ENCODE data around the gene TTLL5. TPM values are rescaled to one million over a fixed set of nuclear protein-coding genes. Genes with fewer than 3 reads are reported as not detected.

The TTLL5 gene
- total RNA-seq, 4 donors from 2014 or later, result 14.2 to 27.1 (median 21.2) TPM

DNA sequence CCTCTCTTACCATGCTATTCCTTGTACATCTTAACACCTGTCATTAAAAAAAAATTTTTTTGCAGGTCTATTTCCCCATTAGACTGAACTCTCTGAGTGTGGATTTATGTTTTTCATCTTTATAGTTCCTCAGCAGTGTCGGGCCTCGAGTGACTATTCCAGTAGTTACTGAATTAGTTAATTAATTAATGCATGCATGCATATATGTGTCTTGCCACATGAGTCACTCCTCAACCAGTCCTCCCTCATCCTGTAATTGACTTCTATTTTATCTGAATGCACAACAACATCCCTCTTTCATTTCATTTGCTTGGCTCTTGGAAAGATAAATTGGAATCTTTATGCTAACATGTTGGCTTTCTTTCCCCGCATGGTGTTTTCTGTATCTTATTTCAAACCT, 36.0 kb upstream of the TTLL5 start:
- WGBS, 2 donors, result 78 to 87% methylated on average over 3 of the region's 3 CpGs
- H3K9me3 ChIP-seq, result no peaks in the 10 kb centered on the region
- intact Hi-C loops (cut with DNase I), result no loop called here
- no peak overlapping the region for H3K4me3 ChIP-seq
- no peak for DNase-seq
- TF ChIP-seq, protein P1, sequence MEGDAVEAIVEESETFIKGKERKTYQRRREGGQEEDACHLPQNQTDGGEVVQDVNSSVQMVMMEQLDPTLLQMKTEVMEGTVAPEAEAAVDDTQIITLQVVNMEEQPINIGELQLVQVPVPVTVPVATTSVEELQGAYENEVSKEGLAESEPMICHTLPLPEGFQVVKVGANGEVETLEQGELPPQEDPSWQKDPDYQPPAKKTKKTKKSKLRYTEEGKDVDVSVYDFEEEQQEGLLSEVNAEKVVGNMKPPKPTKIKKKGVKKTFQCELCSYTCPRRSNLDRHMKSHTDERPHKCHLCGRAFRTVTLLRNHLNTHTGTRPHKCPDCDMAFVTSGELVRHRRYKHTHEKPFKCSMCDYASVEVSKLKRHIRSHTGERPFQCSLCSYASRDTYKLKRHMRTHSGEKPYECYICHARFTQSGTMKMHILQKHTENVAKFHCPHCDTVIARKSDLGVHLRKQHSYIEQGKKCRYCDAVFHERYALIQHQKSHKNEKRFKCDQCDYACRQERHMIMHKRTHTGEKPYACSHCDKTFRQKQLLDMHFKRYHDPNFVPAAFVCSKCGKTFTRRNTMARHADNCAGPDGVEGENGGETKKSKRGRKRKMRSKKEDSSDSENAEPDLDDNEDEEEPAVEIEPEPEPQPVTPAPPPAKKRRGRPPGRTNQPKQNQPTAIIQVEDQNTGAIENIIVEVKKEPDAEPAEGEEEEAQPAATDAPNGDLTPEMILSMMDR (IDR thresholded peaks at IDR 0.05), result no peak
- no peaks in the 10 kb centered on the region for H3K27me3 ChIP-seq
- H3K36me3 ChIP-seq, result no peaks in the 10 kb centered on the region
- H3K27ac ChIP-seq, result no peak overlapping the region
- H3K4me1 ChIP-seq, result peaks cover 0 to 5% (median 0%) of the 10 kb centered on the region in 3 donors

DNA sequence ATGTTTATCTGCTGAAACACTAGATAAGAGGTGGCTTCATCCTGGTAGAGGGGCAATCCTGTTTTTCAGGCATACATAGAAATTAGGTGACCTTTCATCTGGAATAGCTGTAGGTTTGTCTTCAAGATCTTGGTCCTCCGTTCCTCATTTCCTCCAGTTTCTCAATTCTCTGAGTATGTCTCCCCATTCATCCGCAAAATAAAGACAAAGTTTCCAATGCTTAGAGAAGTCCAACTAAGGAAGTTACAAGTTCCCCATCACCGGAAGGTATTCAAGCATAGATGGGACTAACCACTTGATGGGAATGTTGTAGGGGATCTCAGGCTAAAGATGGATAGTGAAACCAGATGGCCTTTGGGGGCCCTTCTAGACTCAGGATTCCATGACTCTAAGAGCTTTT, 34.6 kb upstream of the TTLL5 start:
- DNase-seq, result no peak
- H3K27ac ChIP-seq, result no peak overlapping the region
- peaks cover 0 to 2% (median 0%) of the 10 kb centered on the region in 3 donors for H3K4me1 ChIP-seq
- TF ChIP-seq, protein P1 (IDR thresholded peaks at IDR 0.05), result no peak
- TF ChIP-seq POLR2A (IDR thresholded peaks at IDR 0.05), result no peak
- no peaks in the 10 kb centered on the region for H3K9me3 ChIP-seq
- intact Hi-C loops (cut with DNase I), result no loop called here
- 86 to 88% methylated on average over 3 of the region's 3 CpGs for WGBS, 2 donors
- H3K27me3 ChIP-seq, result no peaks in the 10 kb centered on the region
- no peaks in the 10 kb centered on the region for H3K36me3 ChIP-seq
- H3K4me3 ChIP-seq, result no peak overlapping the region

DNA sequence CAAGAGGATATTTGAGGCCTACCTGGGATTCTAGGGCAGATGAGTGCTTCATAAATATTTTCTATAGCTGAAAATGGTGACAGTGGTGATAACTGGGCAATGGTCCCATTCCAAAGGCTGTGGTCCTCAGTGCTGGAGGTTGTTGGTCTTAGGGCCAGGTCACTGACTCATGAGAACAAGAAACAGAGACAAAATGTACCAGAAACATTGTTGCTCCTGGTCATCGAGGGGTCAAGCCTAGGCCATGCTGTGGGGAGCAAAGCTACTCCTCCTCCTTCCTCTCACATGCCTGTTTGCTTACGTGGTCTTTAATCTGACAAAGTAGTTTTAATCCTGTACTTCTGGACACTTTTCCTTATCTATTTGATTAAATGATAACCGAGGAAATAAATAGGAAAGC, 34.2 kb upstream of the TTLL5 start:
- Histone ChIP-seq H3K27ac (no peak overlapping the region), H3K27me3 (no peaks in the 10 kb centered on the region), H3K4me3 (no peak overlapping the region), H3K36me3 (no peaks in the 10 kb centered on the region), H3K9me3 (no peaks in the 10 kb centered on the region), H3K4me1 (peaks cover 0 to 5% (median 0%) of the 10 kb centered on the region in 3 donors)
- intact Hi-C loops (cut with DNase I), result no loop called here
- WGBS, 2 donors, result 88 to 91% methylated on average over 3 of the region's 3 CpGs
- no peak for TF ChIP-seq POLR2A (IDR thresholded peaks at IDR 0.05)
- TF ChIP-seq, protein P1 (IDR thresholded peaks at IDR 0.05), result no peak
- DNase-seq, result no peak

DNA sequence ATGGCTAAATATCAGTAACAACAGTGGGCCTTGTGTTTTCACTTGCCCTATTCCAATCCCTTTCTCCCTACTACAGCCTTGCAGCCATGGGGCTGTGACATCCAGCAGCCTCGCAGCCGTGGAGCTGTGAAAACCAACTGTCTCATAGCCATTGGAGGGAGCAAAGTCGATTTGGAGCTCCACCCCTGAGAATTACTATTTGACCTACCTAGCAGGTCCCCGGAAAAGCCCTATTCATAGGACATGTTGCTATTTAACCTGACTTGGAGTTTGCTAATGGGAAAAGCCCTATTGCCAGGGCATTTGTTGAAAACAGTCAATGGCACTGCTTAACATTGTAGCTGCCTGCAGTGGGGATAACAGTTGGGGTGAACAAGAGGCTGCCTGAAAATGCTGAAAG, 33.6 kb upstream of the TTLL5 start:
- TF ChIP-seq POLR2A (IDR thresholded peaks at IDR 0.05), result no peak
- TF ChIP-seq, protein P1 (IDR thresholded peaks at IDR 0.05), result no peak
- no peaks in the 10 kb centered on the region for H3K36me3 ChIP-seq
- H3K9me3 ChIP-seq, result no peaks in the 10 kb centered on the region
- WGBS, 2 donors, result 92 to 94% methylated on average over 2 to 3 of the region's 4 CpGs
- intact Hi-C loops (cut with DNase I), result no loop called here
- no peak for DNase-seq
- H3K27ac ChIP-seq, result no peak overlapping the region
- H3K4me1 ChIP-seq, result peaks cover 0 to 5% (median 0%) of the 10 kb centered on the region in 3 donors
- H3K4me3 ChIP-seq, result no peak overlapping the region
- H3K27me3 ChIP-seq, result no peaks in the 10 kb centered on the region

DNA sequence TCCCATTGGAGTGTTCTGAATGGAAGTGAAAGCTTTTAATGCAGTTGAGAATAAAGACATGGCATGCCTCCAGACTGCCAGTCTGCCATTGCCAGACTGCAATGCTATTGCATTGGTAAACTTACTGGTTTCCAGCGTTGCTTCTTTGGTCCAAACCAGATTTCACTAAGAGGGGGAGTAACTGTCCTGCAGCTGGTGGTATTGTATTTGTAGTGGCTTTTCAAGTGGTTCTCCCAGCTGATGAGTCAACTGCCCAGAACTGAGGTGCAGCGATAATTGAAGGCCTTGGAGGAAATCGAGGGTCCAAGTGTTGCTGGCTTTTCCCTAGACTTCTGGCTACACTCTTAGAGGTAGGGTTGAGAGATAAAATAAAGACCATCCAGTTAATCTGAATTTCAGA, 32.2 kb upstream of the TTLL5 start:
- Histone ChIP-seq H3K27me3 (no peaks in the 10 kb centered on the region), H3K4me3 (no peak overlapping the region), H3K4me1 (peaks cover 0 to 5% (median 0%) of the 10 kb centered on the region in 3 donors), H3K9me3 (no peaks in the 10 kb centered on the region), H3K27ac (no peak overlapping the region), H3K36me3 (no peaks in the 10 kb centered on the region)
- TF ChIP-seq POLR2A (IDR thresholded peaks at IDR 0.05), result no peak
- TF ChIP-seq, protein P1 (IDR thresholded peaks at IDR 0.05), result no peak
- 75 to 77% methylated on average over 3 of the region's 3 CpGs for WGBS, 2 donors
- intact Hi-C loops (cut with DNase I), result no loop called here
- DNase-seq, result no peak
